AG20443 (cell line): ENCODE measurements around the gene CISTR.
A peak's percentile ranks its signal among the peaks of the same experiment; 100 is the strongest.

Experiments
- DNase-seq: peaks from one replicate; pipeline ENCODE4 v3.0.0; 2012; ENCODE audit warnings: low spot score, mixed read lengths

The CISTR gene

GRCh38 chr12:53743266-53744129, 8.3 kb downstream of the CISTR start:
- peak; percentile 83 for DNase-seq

DNA sequence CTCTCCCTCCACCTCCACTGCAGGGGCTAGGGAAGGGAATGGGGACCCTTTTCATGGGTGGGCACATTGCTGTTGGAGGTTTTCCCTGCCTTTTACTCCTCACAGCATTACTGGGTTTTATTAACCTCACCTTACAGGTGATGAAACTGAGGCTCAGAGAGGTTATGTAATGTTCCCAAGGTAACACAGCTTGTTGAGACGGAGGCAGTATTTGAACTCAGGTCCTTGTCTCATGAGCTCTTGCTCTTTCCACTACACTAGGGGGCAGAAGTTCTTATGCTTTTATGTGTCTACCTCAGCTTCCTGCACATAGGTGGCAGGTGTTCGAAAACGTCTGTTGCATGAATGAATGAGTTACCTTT, 11.7 kb downstream of the CISTR start:
- no peak for DNase-seq

DNA sequence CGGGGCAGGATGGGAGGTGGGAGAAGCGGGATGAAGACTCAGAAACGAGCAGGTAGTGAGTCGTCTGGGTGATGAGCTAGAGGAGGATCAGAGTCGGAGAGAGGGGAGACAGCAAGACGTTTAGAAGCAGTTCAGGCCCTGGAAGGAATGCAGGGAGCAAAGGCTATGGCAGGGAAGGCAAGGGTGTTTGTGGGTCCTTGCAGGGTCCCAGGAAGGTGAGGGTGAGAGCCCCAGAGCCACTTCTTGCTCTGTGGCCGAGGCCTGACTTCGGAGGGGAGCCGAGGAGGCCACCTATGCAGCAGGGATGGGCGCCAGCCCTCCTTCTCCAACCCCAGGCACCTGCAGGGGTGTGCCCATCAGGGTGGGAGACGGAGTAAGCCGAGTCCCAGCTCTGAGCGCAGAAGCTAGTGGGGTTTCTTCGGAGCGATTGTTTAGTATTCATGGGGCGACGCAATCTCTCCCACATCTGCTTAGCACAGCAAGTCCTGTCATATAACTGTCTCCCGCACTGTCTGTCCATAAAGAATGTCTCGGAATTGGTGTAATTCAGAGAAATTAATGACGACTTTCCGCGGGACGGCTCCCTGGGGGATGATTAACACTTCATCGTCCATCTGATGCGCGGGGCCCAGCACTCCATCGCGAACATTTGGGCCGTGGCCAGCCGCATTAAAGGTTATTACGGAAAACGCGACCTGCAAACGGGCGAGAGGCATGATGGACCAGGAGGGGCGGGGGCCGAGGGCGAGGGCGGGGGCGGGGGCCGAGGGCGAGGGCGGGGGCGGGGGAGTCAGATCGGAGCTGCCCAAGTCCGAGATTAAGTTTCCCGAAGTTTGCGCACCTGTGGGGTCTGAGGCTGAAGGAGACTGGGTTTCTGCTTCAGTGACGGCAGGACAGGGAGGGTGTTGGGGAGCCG, 12.3 kb downstream of the CISTR start:
- DNase-seq, result no peak

GRCh38 chr12:53738406-53739213, 13.2 kb downstream of the CISTR start:
- DNase-seq, result no peak

- DNase-seq, result no peak
Observed at GRCh38 chr12:53737951-53738405, 13.8 kb downstream of the CISTR start.

- DNase-seq, result no peak
Observed at GRCh38 chr12:53737093-53737808, 14.5 kb downstream of the CISTR start.

DNA sequence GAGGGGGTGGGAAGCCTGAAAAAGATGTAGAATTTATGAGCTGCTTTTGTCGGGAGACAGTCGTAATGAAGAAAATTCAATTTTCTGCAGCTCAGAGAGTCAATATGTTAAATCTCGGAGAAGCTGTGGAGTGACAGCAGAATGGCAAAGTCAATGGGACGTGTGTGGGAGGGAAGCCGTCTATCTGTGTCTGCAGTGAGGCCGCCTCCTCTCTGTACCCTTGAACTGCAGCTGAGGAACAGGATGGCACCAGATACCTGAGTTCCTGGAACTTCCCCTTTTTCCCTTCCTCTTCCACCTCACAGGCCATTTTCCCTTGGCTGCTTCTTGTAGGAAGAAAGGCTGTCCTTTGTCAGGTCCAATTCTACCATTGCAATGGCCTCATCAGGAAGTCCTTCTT, 15.2 kb downstream of the CISTR start:
- DNase-seq, result no peak

DNA sequence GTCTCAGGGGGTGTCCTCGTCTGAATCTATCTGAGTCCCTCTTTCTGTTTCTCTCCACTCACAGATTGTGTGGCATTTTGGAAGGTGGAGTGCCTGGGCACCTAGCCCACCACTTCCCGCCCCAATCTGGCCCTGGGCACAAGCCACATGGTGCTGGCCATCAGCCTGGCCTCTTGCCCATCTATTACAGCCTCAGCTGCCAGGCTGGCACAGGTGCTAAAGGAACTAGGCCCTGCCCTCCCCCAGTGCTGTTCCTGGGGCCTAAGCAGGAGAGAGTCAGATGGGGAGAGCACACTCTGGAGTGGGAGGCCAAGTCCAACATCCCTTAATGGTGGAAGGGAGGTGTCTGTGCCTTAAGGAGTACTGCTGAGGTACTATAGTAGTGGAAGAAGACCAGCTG, 16.2 kb downstream of the CISTR start:
- no peak for DNase-seq

DNA sequence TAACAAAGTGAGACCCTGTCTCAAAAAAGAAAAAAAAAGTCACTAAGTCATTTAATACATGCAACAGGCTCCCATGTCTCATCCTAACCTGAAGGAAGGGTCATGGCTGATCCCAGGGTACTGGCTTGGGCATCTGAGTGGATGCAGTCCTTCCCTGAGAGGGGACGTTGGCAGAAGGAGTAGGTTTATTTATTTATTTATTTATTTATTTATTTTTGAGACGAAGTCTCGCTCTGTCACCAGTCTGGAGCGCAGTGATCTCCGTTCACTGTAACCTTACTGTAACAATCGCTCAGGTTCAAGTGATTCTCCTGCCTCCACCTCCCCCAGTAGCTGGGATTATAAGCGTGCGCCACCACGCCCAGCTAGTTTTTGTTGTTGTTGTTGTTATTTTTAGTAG, 17.4 kb downstream of the CISTR start:
- no peak for DNase-seq

DNA sequence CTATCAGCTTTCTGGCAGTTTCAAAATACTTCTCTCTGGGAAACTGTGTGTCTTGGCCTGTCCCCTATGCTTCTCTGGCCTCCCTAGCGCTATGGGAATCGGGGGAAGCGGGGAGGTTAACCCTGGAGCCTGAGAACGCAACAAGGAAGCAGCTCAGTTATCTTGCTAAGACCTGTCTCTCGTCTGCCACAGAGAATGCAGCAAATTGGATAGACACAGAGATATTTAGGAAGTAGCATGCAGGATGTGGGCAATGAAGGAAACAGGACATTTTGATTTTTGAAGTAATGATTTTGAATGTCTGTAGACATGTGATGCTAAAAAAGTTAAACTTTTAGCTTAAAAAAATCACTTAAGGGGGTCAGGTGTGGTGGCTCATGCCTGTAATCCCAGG, 18.0 kb downstream of the CISTR start:
- DNase-seq, result no peak

GRCh38 chr12:53733051-53733806, 18.6 kb downstream of the CISTR start:
- DNase-seq, result no peak

DNA sequence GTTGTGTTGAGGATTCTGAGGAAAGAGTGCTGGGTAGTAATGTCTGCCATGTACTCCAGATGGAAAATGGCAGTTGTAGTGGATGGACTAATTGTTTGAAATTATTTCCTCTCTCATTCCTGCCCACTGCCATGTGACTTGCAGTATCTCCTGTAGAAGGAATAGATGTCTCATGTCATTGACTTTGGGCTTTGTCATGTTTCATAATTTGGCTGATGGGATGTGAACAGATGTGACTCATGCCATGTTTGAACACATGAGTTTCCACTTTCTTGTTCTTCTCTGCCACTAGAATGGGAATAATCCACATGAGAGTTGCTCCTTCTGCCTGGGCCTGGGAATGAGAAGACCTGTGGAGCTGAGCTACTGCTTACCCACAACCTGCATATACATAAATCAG, 22.1 kb downstream of the CISTR start:
- DNase-seq, result no peak

DNA sequence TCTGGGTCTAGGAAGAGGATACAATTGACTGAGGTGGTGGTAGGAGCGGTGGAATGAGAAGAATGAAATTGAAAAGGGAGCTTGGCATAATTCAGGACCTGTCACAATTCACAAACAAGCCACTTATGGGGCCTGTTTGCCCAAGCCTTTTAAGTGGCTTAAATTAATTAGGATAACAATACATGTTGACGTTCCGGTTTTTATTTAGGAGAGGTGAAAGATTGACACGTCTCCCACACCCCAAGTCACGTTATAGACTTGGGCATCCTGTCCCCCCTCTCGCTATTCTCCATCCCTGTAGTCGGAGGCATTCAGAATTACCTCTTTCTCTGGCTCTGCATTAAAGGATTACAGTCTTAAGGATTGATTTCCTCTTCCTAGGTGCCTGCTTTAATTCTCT, 23.6 kb downstream of the CISTR start:
- DNase-seq, result no peak

DNA sequence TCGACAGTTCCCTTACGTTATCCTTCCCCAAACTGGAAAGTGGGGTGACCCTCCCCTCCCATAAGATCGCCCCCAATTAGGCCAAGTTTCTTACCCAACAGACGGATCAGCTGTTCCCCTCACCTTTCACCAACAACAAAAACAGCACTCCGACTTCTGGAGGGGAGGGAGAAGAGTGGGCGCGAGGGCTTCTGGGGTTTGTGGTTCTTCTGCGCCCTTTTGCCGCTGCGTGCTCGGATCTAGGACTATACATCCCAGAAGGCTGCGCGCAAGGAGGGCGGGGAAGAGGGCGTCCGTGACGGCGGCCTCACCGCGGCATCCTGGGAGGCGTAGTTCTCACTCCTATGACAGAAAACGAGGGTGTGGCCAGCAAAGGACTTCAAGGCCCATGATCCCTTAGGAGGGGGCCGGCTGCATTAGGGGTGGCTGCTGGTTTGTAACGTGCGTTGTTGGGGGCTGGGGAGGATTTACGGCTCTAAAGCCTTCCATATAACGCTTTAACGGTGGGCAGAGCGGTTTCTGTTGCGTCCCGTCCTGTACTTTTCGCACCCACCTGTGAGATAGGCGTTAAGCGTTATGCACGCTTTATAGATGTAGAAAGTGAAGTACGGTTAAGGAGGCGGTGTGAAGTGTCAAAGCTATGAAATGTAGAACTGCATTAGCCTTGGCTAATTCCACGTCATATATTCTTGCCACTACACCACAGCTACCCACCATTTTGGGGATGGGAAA, 24.3 kb downstream of the CISTR start, which contains the start of gene CALCOCO1:
TSS of gene CALCOCO1 (minus strand) at position 143 of the 732 bp plus-strand sequence. CDS start 2,210 bp downstream, outside the sequence.
- peak; percentile 99 for DNase-seq

DNA sequence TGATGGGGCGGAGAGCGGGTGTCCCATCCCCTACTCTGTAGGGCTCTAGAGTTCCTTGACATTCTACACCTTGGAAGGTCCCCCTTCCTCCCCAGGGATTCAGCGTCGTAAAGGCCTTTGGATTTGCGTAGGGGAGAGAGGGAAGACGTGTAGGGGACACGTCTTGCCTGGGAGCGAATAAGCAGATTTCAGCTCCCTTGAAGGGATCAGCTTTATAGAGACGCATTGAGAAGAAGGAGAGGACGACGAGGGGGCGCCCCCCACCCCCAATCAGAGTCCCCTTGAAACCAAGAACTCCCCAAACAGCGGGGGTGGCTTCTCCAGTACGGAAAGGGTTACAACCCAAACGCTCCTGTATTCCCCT, 24.9 kb downstream of the CISTR start:
- DNase-seq, result no peak

GRCh38 chr12:53726341-53726740, 25.4 kb downstream of the CISTR start:
- DNase-seq, result no peak

DNA sequence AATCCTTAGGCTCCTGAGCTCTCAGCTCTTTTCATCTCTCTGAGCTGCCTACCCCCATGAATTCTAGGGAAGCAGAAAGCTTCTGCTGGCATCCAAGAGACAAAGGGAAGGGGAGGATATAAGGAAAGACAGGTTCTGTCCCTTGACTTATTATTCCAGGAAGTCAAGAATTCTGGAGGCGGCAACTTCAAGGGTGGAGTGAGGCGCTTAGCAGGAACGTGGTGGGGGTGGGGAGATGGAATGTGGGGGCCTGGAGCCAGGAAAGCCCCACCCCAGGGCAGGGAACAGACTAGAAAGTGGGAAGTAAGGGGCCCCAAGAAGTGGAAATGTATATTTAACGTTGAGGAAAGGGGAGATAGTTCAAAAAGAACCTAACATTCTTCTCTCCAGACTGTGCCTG, 26.0 kb downstream of the CISTR start:
- DNase-seq, result peak; percentile 55

GRCh38 chr12:53722450-53723041, 29.2 kb downstream of the CISTR start:
- DNase-seq, result no peak

DNA sequence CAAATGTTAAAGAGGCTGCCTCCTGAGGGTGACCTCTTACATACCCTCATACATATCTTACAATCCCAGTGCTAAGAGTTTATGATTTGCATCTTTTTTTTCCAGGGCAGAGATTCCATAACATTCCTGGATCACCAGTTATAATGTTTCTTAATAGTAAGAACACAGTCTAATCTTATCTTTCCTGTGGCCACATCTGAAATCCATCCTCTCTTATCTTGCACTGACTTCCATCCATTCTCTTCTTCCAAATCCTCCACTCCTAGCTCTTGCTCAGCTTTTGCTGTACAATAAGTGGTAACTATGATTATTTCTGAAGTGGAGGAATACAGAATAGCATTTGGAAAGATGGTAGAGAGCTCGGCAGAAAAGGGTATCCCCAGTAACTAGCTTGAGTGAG, 30.8 kb downstream of the CISTR start:
- no peak for DNase-seq

GRCh38 chr12:53719649-53720048, 32.1 kb downstream of the CISTR start:
- no peak for DNase-seq
